CD1c-positive myeloid dendritic cell (primary cell): ENCODE measurements around the gene FXYD7.

Experiments used
- DNase-seq: peaks from one replicate; pipeline ENCODE4 v3.0.0-alpha.2; 2016; ENCODE audit errors: extremely low spot score

The FXYD7 gene

GRCh38 chr19:35199481-35199880 lies 56.4 kb downstream of the FXYD7 start:
- DNase-seq: no peak

GRCh38 chr19:35202722-35203688 lies 60.0 kb downstream of the FXYD7 start:
- DNase-seq: no peak
